ENCODE measurements around the gene ZNF442.
A peak's percentile ranks its signal among the peaks of the same experiment; 100 is the strongest.
"Not testable (repeated sequence)": the region's sequence is repeated elsewhere in the genome, so short reads cannot be mapped to it uniquely, and the experiment has no call there.

Gene ZNF442

GRCh38 chr19:12374026-12374425, 8.5 kb upstream of the ZNF442 start:
- TF ChIP-seq CTCF (conservative IDR thresholded peaks at IDR 0.05; ENCODE audit: low read depth, low read length): no peak
- no peak for DNase-seq (ENCODE audit: low read depth)
- no peak overlapping the region for H3K4me3 ChIP-seq (ENCODE audit: low read length)

GRCh38 chr19:12364391-12365235, 870 bp downstream of the ZNF442 start:
- DNase-seq (ENCODE audit: low read depth): no peak
- peak overlapping the region; percentile 76 for H3K4me3 ChIP-seq (ENCODE audit: low read length)
- no peak for TF ChIP-seq CTCF (conservative IDR thresholded peaks at IDR 0.05; ENCODE audit: low read depth, low read length)

DNA sequence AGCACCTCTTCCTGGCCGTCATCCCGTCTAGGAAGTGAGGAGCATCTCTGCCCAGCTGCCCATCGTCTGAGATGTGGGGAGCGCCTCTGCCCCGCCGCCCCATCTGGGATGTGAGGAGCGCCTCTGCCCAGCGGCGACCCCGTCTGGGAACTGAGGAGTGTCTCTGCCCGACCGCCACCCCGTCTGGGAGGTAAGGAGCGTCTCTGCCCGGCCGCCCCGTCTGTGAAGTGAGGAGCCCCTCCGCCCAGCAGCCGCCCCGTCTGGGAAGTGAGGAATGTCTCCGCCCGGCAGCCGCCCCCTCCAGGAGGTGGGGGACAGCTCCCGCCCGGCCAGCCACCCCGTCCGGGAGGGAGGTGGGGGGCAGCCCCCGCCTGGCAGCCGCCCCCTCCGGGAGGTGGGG, 3.2 kb downstream of the ZNF442 start:
- H3K4me3 ChIP-seq (ENCODE audit: low read length); DNase-seq (ENCODE audit: low read depth): not testable (repeated sequence)

- no peak overlapping the region for H3K4me3 ChIP-seq (ENCODE audit: low read length)
- no peak for TF ChIP-seq CTCF (conservative IDR thresholded peaks at IDR 0.05; ENCODE audit: low read depth, low read length)
- no peak for DNase-seq (ENCODE audit: low read depth)
Measured at GRCh38 chr19:12353375-12353774, 12.1 kb downstream of the ZNF442 start.

DNA sequence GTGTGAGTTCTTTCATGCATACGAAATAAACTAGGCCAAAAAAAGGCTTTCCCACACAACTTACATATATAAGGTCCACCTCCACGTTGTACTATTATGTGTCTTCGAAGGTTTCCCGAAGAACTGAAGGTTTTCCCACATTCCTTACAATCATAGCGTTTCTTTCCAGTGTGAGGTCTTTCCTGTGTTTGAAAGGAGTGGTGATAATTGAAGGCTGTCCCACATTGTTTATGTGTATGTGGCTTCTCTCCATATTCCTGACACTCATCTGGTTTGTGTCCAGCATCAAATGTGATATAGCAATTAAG, 14.6 kb downstream of the ZNF442 start:
- H3K4me3 ChIP-seq (ENCODE audit: low read length): no peak overlapping the region
- DNase-seq (ENCODE audit: low read depth): no peak
- TF ChIP-seq CTCF (conservative IDR thresholded peaks at IDR 0.05; ENCODE audit: low read depth, low read length): no peak

DNA sequence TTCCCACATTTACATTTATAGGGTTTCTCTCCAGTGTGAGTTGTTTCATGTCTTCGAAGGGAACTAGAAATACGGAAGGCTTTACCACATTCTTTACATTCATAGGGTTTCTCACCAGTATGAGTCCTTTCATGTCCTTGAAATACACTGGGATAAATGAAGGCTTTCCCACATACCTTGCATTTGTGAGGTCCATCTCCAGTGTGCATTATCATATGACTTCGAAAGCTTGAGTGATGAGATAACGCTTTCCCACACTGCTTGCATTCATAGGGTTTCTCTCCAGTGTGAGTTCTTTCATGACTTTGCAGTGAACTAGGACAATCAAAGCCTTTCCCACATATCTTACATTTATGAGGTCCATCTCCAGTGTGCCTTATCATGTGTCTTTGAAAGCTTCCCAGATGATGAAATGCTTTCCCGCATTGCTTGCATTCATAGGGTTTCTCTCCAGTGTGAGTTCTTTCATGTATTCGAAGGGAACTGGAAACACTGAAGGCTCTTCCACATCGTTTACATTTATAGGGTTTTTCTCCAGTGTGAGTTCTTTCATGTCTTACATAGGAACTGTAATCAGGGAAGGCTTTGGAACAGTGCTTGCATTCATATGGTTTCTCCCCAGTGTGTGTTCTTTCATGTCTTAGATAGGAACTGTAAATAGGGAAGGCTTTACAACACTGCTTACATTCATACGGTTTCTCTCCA, 15.1 kb downstream of the ZNF442 start:
- TF ChIP-seq CTCF (conservative IDR thresholded peaks at IDR 0.05; ENCODE audit: low read depth, low read length): no peak
- DNase-seq (ENCODE audit: low read depth): no peak
- no peak overlapping the region for H3K4me3 ChIP-seq (ENCODE audit: low read length)

GRCh38 chr19:12346896-12347295, 18.6 kb downstream of the ZNF442 start:
- H3K4me3 ChIP-seq (ENCODE audit: low read length): no peak overlapping the region
- no peak for TF ChIP-seq CTCF (conservative IDR thresholded peaks at IDR 0.05; ENCODE audit: low read depth, low read length)
- no peak for DNase-seq (ENCODE audit: low read depth)

Measured in retinal pigment epithelial cell (primary cell).